HG03432 (cell line): ENCODE results near the gene PDGFRB.
A peak's percentile ranks its signal among the peaks of the same experiment; 100 is the strongest.

ENCODE experiments used
- ATAC-seq: cut with Tn5 transposase; IDR thresholded peaks from one replicate; pipeline ENCODE4 v1.9.1; 2021; ENCODE audit warnings: mild to moderate bottlenecking, moderate library complexity; ENCODE audit not compliant: unreplicated experiment

PDGFRB gene

GRCh38 chr5:150133581-150134197, 22.0 kb downstream of the PDGFRB start:
- no peak for ATAC-seq

- no peak for ATAC-seq
Observed at GRCh38 chr5:150132740-150133139, 22.9 kb downstream of the PDGFRB start.

- ATAC-seq = no peak
Observed at GRCh38 chr5:150131978-150132694, 23.5 kb downstream of the PDGFRB start.

- no peak for ATAC-seq
Observed at GRCh38 chr5:150131461-150131860, 24.2 kb downstream of the PDGFRB start.

GRCh38 chr5:150130493-150130922, 25.1 kb downstream of the PDGFRB start:
- ATAC-seq = no peak

- peak; percentile 66 for ATAC-seq
Observed at GRCh38 chr5:150129813-150130492, 25.7 kb downstream of the PDGFRB start.

GRCh38 chr5:150129454-150129812, 26.2 kb downstream of the PDGFRB start:
- ATAC-seq = no peak

GRCh38 chr5:150126921-150127265, 28.8 kb downstream of the PDGFRB start:
- ATAC-seq = no peak

- no peak for ATAC-seq
Observed at GRCh38 chr5:150126199-150126920, 29.3 kb downstream of the PDGFRB start.

- ATAC-seq = no peak
Observed at GRCh38 chr5:150125334-150125733, 30.3 kb downstream of the PDGFRB start.

GRCh38 chr5:150124596-150124995, 31.0 kb downstream of the PDGFRB start:
- no peak for ATAC-seq

GRCh38 chr5:150124111-150124557, 31.5 kb downstream of the PDGFRB start:
- ATAC-seq = no peak

GRCh38 chr5:150123542-150123941, 32.1 kb downstream of the PDGFRB start:
- no peak for ATAC-seq

- ATAC-seq = no peak
Observed at GRCh38 chr5:150122536-150123481, 32.8 kb downstream of the PDGFRB start.

GRCh38 chr5:150122158-150122510, 33.5 kb downstream of the PDGFRB start:
- peak; percentile 77 for ATAC-seq

- no peak for ATAC-seq
Observed at GRCh38 chr5:150121448-150122157, 34.0 kb downstream of the PDGFRB start.

- ATAC-seq = no peak
Observed at GRCh38 chr5:150120617-150121447, 34.8 kb downstream of the PDGFRB start.

- no peak for ATAC-seq
Observed at GRCh38 chr5:150120062-150120441, 35.6 kb downstream of the PDGFRB start.
